ENCODE results near the gene TLCD3B. TPM values are rescaled to one million over a fixed set of nuclear protein-coding genes. Genes with fewer than 3 reads are reported as not detected.
"Not testable (repeated sequence)": the region's sequence is repeated elsewhere in the genome, so short reads cannot be mapped to it uniquely, and the experiment has no call there.

Gene TLCD3B
- total RNA-seq, 8 experiments from 2014 or later, result 0.56 to 27.1 (median 10.3) TPM

GRCh38 chr16:30053376-30054015 is 22.4 kb upstream of the TLCD3B start:
- no peak overlapping the region for H3K27ac ChIP-seq
- peak; percentile 41 to 59 (median 48) for ATAC-seq (replicated peaks in 6 of 8)
- WGBS, 10 experiments, result 0 to 40% (median 1%) methylated on average over 1 to 7 of the region's 19 CpGs; no CpG with 5 or more reads in 2 of the 10 experiments

DNA sequence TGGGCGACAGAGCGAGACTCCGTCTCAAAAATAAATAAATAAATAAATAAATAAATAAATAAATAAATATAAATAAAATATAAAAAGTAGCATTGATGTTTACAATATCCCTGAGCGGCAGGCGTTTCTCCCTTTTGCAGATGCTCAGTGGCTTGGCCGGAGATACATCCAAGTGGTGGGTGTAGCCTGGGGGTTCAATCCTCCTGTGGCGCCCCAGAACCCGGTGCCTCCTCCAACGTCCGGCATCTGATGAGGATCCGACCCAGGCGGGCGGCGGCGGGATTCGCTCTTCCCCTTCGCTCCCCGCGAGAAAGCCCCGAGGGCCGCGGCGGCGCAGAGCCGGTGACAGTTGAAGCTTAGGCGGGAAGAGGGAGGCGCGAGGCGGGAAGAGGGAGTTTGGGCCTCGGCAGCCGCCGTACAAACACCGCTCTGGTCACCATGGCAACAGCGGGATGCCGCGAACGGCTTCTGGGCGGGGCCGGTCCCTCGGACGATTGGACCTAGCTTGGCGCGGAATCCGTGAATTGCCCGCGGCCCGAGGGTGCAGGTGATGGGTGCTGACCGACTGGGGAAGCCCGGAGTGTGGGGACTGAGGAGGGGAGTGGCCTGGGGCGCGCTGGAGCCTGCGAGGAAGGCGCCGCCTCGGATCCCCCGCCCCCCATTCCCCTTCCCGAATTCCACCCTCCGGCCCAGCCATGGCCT is 21.8 kb upstream of the TLCD3B start:
- Histone ChIP-seq H3K27ac (peak overlapping the region in 1 of 2 donors; percentile 16), H3K4me3 (peak overlapping the region; percentile 53 to 78 (median 64)), H3K4me1 (replicated peaks in 1 of 2) (peaks cover 9 to 16% of the 10 kb centered on the region in 2 donors)
- in situ Hi-C loops (cut with MboI; ENCODE audit: low pct_unique_long_range_greater_than_20kb in 2 of 9, low sequenced_read_pairs in 9 of 9, unreplicated experiment in 9 of 9), result no loop called here
- ATAC-seq (replicated peaks in 6 of 8), result peak; percentile 85 to 91 (median 88)
- WGBS, 10 experiments, result 0 to 73% (median 16%) methylated on average over 1 to 17 of the region's 58 CpGs; no CpG with 5 or more reads in 5 of the 10 experiments

More at GRCh38 chr16:30053376-30054015, 22.4 kb upstream of the TLCD3B start:
- in situ Hi-C loops (cut with MboI; ENCODE audit: low pct_unique_long_range_greater_than_20kb in 2 of 9, low sequenced_read_pairs in 9 of 9, unreplicated experiment in 9 of 9), result no loop called here
- peaks cover 9 to 16% of the 10 kb centered on the region in 2 donors for H3K4me1 ChIP-seq (replicated peaks in 1 of 2)
- H3K4me3 ChIP-seq, result peak overlapping the region; percentile 53 to 78 (median 64)

GRCh38 chr16:30051518-30051917 is 20.4 kb upstream of the TLCD3B start:
- H3K4me1 ChIP-seq (replicated peaks in 1 of 2), result peaks cover 9 to 16% of the 10 kb centered on the region in 2 donors
- in situ Hi-C loops (cut with MboI; ENCODE audit: low pct_unique_long_range_greater_than_20kb in 2 of 9, low sequenced_read_pairs in 9 of 9, unreplicated experiment in 9 of 9), result no loop called here
- H3K27ac ChIP-seq, result no peak overlapping the region
- H3K4me3 ChIP-seq, result no peak overlapping the region
- ATAC-seq (replicated peaks in 6 of 8), result no peak
- WGBS, 10 experiments, result 20 to 100% (median 83%) methylated on average over 1 to 3 of the region's 3 CpGs; no CpG with 5 or more reads in 2 of the 10 experiments

DNA sequence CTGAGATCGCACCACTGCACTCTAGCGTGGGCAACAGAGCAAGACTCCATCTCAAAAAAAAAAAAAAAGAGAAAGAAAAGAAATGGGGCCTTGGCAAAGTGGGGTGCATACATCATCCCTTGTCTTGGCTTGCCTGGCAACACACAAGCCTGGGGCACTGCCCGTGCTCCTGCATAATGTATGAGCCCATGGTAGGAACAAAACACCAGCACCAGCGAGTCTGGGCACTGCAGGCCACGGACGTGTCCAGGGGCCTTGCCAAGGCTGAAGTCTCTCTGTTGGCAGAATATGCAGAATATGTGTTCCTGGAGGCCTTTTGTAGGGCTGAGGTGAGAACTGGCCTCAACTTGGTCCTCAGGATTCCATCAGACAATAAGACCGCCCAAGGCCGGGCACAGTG is 18.8 kb upstream of the TLCD3B start:
- WGBS, 10 experiments, result 40 to 100% (median 90%) methylated on average over 1 to 5 of the region's 8 CpGs; no CpG with 5 or more reads in 4 of the 10 experiments
- in situ Hi-C loops (cut with MboI; ENCODE audit: low pct_unique_long_range_greater_than_20kb in 2 of 9, low sequenced_read_pairs in 9 of 9, unreplicated experiment in 9 of 9), result loop anchor here in 1 of 9 experiments (25.0 kb wide), 1 partner anchor 338 kb away; no protein-coding TSS in a partner anchor
- no peak for ATAC-seq (replicated peaks in 6 of 8)
- Histone ChIP-seq H3K27ac (no peak overlapping the region), H3K4me3 (no peak overlapping the region), H3K4me1 (replicated peaks in 1 of 2) (peaks cover 7 to 13% of the 10 kb centered on the region in 2 donors)

GRCh38 chr16:30046588-30046987 is 15.5 kb upstream of the TLCD3B start:
- ATAC-seq (replicated peaks in 6 of 8), result no peak
- H3K27ac ChIP-seq, result no peak overlapping the region
- no peaks in the 10 kb centered on the region for H3K4me1 ChIP-seq (replicated peaks in 1 of 2)
- in situ Hi-C loops (cut with MboI; ENCODE audit: low pct_unique_long_range_greater_than_20kb in 2 of 9, low sequenced_read_pairs in 9 of 9, unreplicated experiment in 9 of 9), result loop anchor here in 1 of 9 experiments (25.0 kb wide), 1 partner anchor 334 kb away; no protein-coding TSS in a partner anchor
- no peak overlapping the region for H3K4me3 ChIP-seq
- WGBS, 10 experiments, result 20 to 83% (median 83%) methylated on average over 1 of the region's 1 CpG; no CpG with 5 or more reads in 7 of the 10 experiments

DNA sequence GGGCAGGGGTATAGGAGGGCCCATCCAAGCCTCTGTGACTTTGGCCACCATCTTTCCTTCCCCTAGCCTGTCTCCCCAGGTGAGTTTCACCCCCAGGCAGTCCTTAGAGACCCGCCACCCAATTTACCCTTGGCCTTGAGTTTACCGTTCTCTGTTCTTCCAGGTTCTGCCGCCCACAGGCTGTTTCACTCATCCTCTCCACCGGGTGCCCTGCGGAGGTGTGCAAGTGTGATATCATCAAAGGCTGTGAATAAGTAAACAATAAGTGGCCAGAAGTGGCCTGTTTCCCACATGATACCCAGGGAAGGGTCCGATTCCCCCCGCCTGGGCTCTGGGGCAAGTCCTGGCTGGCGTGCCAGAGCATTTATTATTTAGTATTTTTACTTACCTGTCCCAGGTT is 15.1 kb upstream of the TLCD3B start:
- Histone ChIP-seq H3K4me3 (no peak overlapping the region), H3K4me1 (replicated peaks in 1 of 2) (no peaks in the 10 kb centered on the region), H3K27ac (no peak overlapping the region)
- in situ Hi-C loops (cut with MboI; ENCODE audit: low pct_unique_long_range_greater_than_20kb in 2 of 9, low sequenced_read_pairs in 9 of 9, unreplicated experiment in 9 of 9), result loop anchor here in 1 of 9 experiments (25.0 kb wide), 1 partner anchor 334 kb away; no protein-coding TSS in a partner anchor
- ATAC-seq (replicated peaks in 6 of 8), result no peak
- 46 to 78% (median 70%) methylated on average over 2 to 8 of the region's 8 CpGs; no CpG with 5 or more reads in 3 of the 10 experiments for WGBS, 10 experiments

- H3K4me3 ChIP-seq, result no peak overlapping the region
- no peaks in the 10 kb centered on the region for H3K4me1 ChIP-seq (replicated peaks in 1 of 2)
- 3 to 68% (median 51%) methylated on average over 3 to 5 of the region's 5 CpGs for WGBS, 10 experiments
- ATAC-seq (replicated peaks in 6 of 8), result peak in 1 of 8 experiments; percentile 42
- in situ Hi-C loops (cut with MboI; ENCODE audit: low pct_unique_long_range_greater_than_20kb in 2 of 9, low sequenced_read_pairs in 9 of 9, unreplicated experiment in 9 of 9), result loop anchor here in 1 of 9 experiments (25.0 kb wide), 1 partner anchor 330 kb away; no protein-coding TSS in a partner anchor
- H3K27ac ChIP-seq, result no peak overlapping the region
These were observed 10.8 kb upstream of the TLCD3B start for GRCh38 chr16:30041841-30042240.

DNA sequence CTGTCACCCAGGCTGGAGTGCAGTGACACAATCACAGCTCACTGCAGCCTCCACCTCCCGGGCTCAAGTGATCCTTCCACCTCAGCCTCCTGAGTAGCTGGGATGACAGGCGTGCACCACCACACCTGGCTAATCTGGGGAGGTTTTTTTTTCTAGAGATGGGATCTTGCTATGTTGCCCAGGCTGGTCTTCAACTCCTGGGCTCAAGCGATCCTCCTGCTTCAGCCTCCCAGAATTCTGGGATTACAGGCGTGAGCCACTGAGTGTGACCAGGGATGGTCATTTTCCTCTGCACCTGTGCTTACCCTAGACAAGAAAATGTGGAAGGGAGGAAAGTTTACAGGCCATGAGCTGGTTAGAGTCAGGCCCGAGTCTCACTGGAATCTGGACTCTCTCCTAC is 9.6 kb upstream of the TLCD3B start:
- 0 to 94% (median 75%) methylated on average over 1 to 4 of the region's 5 CpGs; no CpG with 5 or more reads in 1 of the 10 experiments for WGBS, 10 experiments
- in situ Hi-C loops (cut with MboI; ENCODE audit: low pct_unique_long_range_greater_than_20kb in 2 of 9, low sequenced_read_pairs in 9 of 9, unreplicated experiment in 9 of 9), result loop anchor here in 1 of 9 experiments (25.0 kb wide), 1 partner anchor 328 kb away; no protein-coding TSS in a partner anchor
- not testable (repeated sequence) for H3K4me3 ChIP-seq; ATAC-seq (replicated peaks in 6 of 8); H3K27ac ChIP-seq; H3K4me1 ChIP-seq (replicated peaks in 1 of 2)

DNA sequence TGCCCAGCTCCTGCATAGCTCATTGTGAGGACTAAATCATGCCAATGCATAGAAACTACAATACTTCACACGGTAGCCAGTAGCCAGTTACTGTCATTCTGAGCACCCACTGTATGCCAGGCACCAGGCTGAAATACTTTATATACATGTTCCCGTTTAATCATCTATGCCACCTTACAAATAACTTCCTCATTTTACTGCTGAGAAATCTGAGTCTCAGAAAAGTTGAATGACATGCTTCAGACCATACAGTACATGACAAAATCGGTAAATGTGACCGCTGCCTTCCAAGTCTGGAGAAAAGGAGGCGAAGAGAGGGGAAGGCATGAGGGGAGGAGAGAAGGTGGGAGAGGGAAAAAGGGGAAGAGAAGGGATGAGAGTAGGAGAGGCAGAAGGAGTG is 9.2 kb upstream of the TLCD3B start:
- Histone ChIP-seq H3K4me3 (no peak overlapping the region), H3K4me1 (replicated peaks in 1 of 2) (no peaks in the 10 kb centered on the region), H3K27ac (no peak overlapping the region)
- in situ Hi-C loops (cut with MboI; ENCODE audit: low pct_unique_long_range_greater_than_20kb in 2 of 9, low sequenced_read_pairs in 9 of 9, unreplicated experiment in 9 of 9), result loop anchor here in 1 of 9 experiments (25.0 kb wide), 1 partner anchor 328 kb away; no protein-coding TSS in a partner anchor
- no peak for ATAC-seq (replicated peaks in 6 of 8)
- WGBS, 10 experiments, result 20 to 100% (median 60%) methylated on average over 1 to 4 of the region's 5 CpGs; no CpG with 5 or more reads in 3 of the 10 experiments

- WGBS, 10 experiments, result 40 to 100% (median 80%) methylated on average over 1 to 7 of the region's 7 CpGs; no CpG with 5 or more reads in 3 of the 10 experiments
- ATAC-seq (replicated peaks in 6 of 8), result no peak
- in situ Hi-C loops (cut with MboI; ENCODE audit: low pct_unique_long_range_greater_than_20kb in 2 of 9, low sequenced_read_pairs in 9 of 9, unreplicated experiment in 9 of 9), result loop anchor here in 1 of 9 experiments (25.0 kb wide), 1 partner anchor 321 kb away; no protein-coding TSS in a partner anchor
- Histone ChIP-seq H3K4me1 (replicated peaks in 1 of 2) (peaks cover 22 to 32% of the 10 kb centered on the region in 2 donors), H3K27ac (no peak overlapping the region), H3K4me3 (no peak overlapping the region)
These were observed 2.2 kb upstream of the TLCD3B start for GRCh38 chr16:30033270-30033669.

- Histone ChIP-seq H3K27ac (no peak overlapping the region), H3K4me1 (replicated peaks in 1 of 2) (peaks cover 22 to 34% of the 10 kb centered on the region in 2 donors), H3K4me3 (peak overlapping the region in 3 of 5 donors; percentile 1 to 46 (median 1))
- 2 to 100% (median 31%) methylated on average over 1 to 9 of the region's 12 CpGs for WGBS, 10 experiments
- in situ Hi-C loops (cut with MboI; ENCODE audit: low pct_unique_long_range_greater_than_20kb in 2 of 9, low sequenced_read_pairs in 9 of 9, unreplicated experiment in 9 of 9), result loop anchor here in 1 of 9 experiments (25.0 kb wide), 1 partner anchor 320 kb away; no protein-coding TSS in a partner anchor
- ATAC-seq (replicated peaks in 6 of 8), result peak; percentile 29 to 69 (median 44)
These were observed 1.2 kb upstream of the TLCD3B start for GRCh38 chr16:30032083-30032819.

DNA sequence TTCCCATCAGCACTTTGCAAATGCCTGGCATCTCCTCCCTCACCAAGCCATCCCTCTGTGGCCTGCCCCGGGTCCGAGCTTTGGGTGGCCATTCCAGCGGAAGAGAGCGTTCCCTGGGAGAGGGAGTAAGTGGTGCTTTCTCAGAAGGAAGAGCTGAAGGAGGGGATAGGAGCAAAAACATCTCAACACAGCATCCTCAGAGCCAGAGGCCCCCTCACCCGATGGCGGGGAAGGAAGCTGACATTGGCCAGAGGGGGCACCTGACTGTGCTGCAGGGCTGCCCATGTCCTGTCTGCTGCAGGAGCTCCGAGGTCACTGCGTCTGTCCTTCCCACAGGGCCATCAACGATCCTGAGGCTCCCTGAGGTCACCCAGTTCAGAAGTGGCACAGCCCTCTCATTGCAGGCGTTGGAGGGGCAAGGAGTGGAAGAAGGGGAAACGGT is 427 bp upstream of the TLCD3B start:
- H3K4me1 ChIP-seq (replicated peaks in 1 of 2), result peaks cover 22 to 34% of the 10 kb centered on the region in 2 donors
- H3K4me3 ChIP-seq, result peak overlapping the region; percentile 46 to 78 (median 50)
- peak overlapping the region; percentile 25 to 78 for H3K27ac ChIP-seq
- ATAC-seq (replicated peaks in 6 of 8), result peak in 4 of 8 experiments; percentile 1 to 6 (median 2)
- in situ Hi-C loops (cut with MboI; ENCODE audit: low pct_unique_long_range_greater_than_20kb in 2 of 9, low sequenced_read_pairs in 9 of 9, unreplicated experiment in 9 of 9), result loop anchor here in 1 of 9 experiments (25.0 kb wide), 1 partner anchor 319 kb away; no protein-coding TSS in a partner anchor
- WGBS, 10 experiments, result 19 to 100% (median 26%) methylated on average over 1 to 8 of the region's 11 CpGs; no CpG with 5 or more reads in 7 of the 10 experiments
